ENCODE data around the gene ZMYND11.

DNA sequence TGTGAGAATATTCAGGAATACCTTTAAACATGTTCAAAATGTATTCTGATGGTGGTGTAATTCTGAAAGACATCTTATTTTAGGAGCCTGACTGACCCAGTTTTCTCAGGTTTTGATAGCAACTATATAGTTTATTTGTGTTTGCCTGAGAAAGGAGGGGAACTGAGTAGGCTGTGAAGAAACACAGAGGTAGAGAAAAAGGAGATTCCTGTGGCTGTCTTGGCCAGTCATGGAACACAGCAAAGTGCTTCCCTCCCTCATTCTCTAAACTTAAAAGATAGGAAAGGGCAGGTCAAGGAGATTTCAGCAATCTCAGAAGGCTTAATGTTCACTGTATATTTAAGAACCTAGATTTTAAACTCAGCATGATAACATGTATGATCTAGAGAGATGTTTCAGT is 43.5 kb downstream of the ZMYND11 start:
- TF ChIP-seq TARDBP (IDR thresholded peaks at IDR 0.05), result no peak
- no peak for TF ChIP-seq LEF1 (IDR thresholded peaks at IDR 0.05; ENCODE audit: borderline replicate concordance)
- TF ChIP-seq L3MBTL2 (conservative IDR thresholded peaks at IDR 0.05), result no peak
- no peak for TF ChIP-seq ZNF384 (IDR thresholded peaks at IDR 0.05)
- no peak for TF ChIP-seq FOXM1 (IDR thresholded peaks at IDR 0.05; ENCODE audit: borderline replicate concordance)
- TF ChIP-seq ELF4 (IDR thresholded peaks at IDR 0.05), result no peak
- TF ChIP-seq BHLHE40 (IDR thresholded peaks at IDR 0.05; ENCODE audit: borderline replicate concordance), result no peak
- TF ChIP-seq FOXK2 (IDR thresholded peaks at IDR 0.05), result no peak
- TF ChIP-seq HDGF (IDR thresholded peaks at IDR 0.05; ENCODE audit: borderline replicate concordance), result no peak
- TF ChIP-seq ARNT (IDR thresholded peaks at IDR 0.05), result no peak

Measured in HEK293T (cell line).